Measurements from ENCODE around the gene RGS21. TPM values are rescaled to one million over a fixed set of nuclear protein-coding genes. Genes with fewer than 3 reads are reported as not detected.

The RGS21 gene
- total and polyA plus RNA-seq, 2 of the 4 experiments (the other 2 are of a cell fraction), result not detected

- no peaks in the 10 kb centered on the region; the same call in 1 of the 2 replicates for H3K9me1 ChIP-seq (ENCODE audit: insufficient read depth, low read length)
- no peak overlapping the region for H2AFZ ChIP-seq (replicated peaks; ENCODE audit: low read length, poor library complexity)
- no peak overlapping the region for H4K5ac ChIP-seq (ENCODE audit: low read depth, low read length)
- H3K36me3 ChIP-seq (ENCODE audit: control insufficient read depth, insufficient read depth, low read length), result no peaks in the 10 kb centered on the region
- no peak overlapping the region for H3K4me2 ChIP-seq (ENCODE audit: low read depth, low read length)
- no peak overlapping the region for H4K91ac ChIP-seq (ENCODE audit: insufficient read depth, low read depth, low read length)
- DNase-seq, result no peak
- no peak overlapping the region for H3K14ac ChIP-seq (replicated peaks; ENCODE audit: low read depth, low read length)
- no peaks in the 10 kb centered on the region for H3K9me3 ChIP-seq (ENCODE audit: control insufficient read depth, insufficient read depth, low read length)
- no peak overlapping the region for H2AK5ac ChIP-seq (ENCODE audit: low read depth, low read length)
- POLR2A ChIA-PET (ENCODE audit: unreplicated experiment), result no interaction called here
- intact Hi-C loops (cut with micrococcal nuclease) (no loop called here), dilution Hi-C loops (cut with HindIII; ENCODE audit: low sequenced_read_pairs, unreplicated experiment) (no loop called here), in situ Hi-C loops (cut with MboI; ENCODE audit: low sequenced_read_pairs) (no loop called here)
- H2BK15ac ChIP-seq (ENCODE audit: low read depth, low read length), result no peak overlapping the region
- H3K23ac ChIP-seq (ENCODE audit: low read depth, low read length), result no peak overlapping the region
- no peak overlapping the region for H2BK20ac ChIP-seq (ENCODE audit: low read depth, low read length)
- no peak overlapping the region for H3K4ac ChIP-seq (ENCODE audit: low read depth, low read length)
- no peak overlapping the region for H2BK5ac ChIP-seq (ENCODE audit: low read depth, low read length, poor library complexity, severe bottlenecking)
- TF ChIP-seq SMC3 (IDR thresholded peaks at IDR 0.05; ENCODE audit: low read depth, low read length) (no peak), ELK1 (IDR thresholded peaks at IDR 0.05; ENCODE audit: borderline replicate concordance, low read depth, low read length) (no peak), POLR2A (IDR thresholded peaks at IDR 0.05; ENCODE audit: low read depth, low read length) (no peak), RFX5 (IDR thresholded peaks at IDR 0.05; ENCODE audit: low read depth, low read length) (no peak), BHLHE40 (IDR thresholded peaks at IDR 0.05; ENCODE audit: low read depth, low read length) (no peak), USF2 (IDR thresholded peaks at IDR 0.05; ENCODE audit: low read depth, low read length) (no peak), CTCF (conservative IDR thresholded peaks at IDR 0.05; ENCODE audit: low read depth, low read length) (no peak), RCOR1 (IDR thresholded peaks at IDR 0.05; ENCODE audit: insufficient replicate concordance, low read length) (no peak), FOS (IDR thresholded peaks at IDR 0.05; ENCODE audit: low read depth, low read length) (no peak), CHD1 (IDR thresholded peaks at IDR 0.05; ENCODE audit: low read depth, low read length) (no peak), MAFK (IDR thresholded peaks at IDR 0.05; ENCODE audit: low read depth, low read length) (no peak), NFE2L2 (IDR thresholded peaks at IDR 0.05; ENCODE audit: low read depth, low read length) (no peak), MAZ (IDR thresholded peaks at IDR 0.05; ENCODE audit: borderline replicate concordance, low read depth, low read length) (no peak)
- no peak overlapping the region for H2AK9ac ChIP-seq (replicated peaks; ENCODE audit: low read depth, low read length, poor library complexity)
- CTCF ChIA-PET, result no interaction called here
- no CpG with 5 or more reads among the region's 3 CpGs for WGBS, 2 experiments (ENCODE audit: extremely low coverage in 2 of 2, insufficient read length in 1 of 2)
- ATAC-seq (ENCODE audit: low read depth), result no peak
- no peak overlapping the region for H2BK120ac ChIP-seq (ENCODE audit: low read depth, low read length)
- no peak overlapping the region for H3K56ac ChIP-seq (ENCODE audit: extremely low read depth, insufficient read depth, low read length)
- no peaks in the 10 kb centered on the region for H3K79me1 ChIP-seq (ENCODE audit: low read depth in 1 of 2, low read length in 2 of 2)
- H3K4me1 ChIP-seq (ENCODE audit: control insufficient read depth, insufficient read depth, low read length), result no peaks in the 10 kb centered on the region
- no peak overlapping the region for H3K4me3 ChIP-seq (ENCODE audit: insufficient read depth, low read depth, low read length)
- no TSS peak for BruUV-seq (replicated peaks)
- H3K18ac ChIP-seq (ENCODE audit: low read depth, low read length), result no peak overlapping the region
- H3K27ac ChIP-seq (ENCODE audit: insufficient read depth, low read length), result no peak overlapping the region
- H3K27me3 ChIP-seq (ENCODE audit: control insufficient read depth, insufficient read depth, low read length), result no peaks in the 10 kb centered on the region
- H3K9ac ChIP-seq (ENCODE audit: low read depth, low read length), result no peak overlapping the region
- H4K20me1 ChIP-seq (ENCODE audit: insufficient read depth, low read length), result no peaks in the 10 kb centered on the region
- no peak overlapping the region for H4K8ac ChIP-seq (ENCODE audit: low read depth in 2 of 2, low read length in 2 of 2)
Observed at GRCh38 chr1:192272732-192273131, 44.1 kb upstream of the RGS21 start.

Measured in IMR-90 (cell line).